CD14-positive monocyte (primary cell): ENCODE results near the gene ANKLE1. TPM values are rescaled to one million over a fixed set of nuclear protein-coding genes. Genes with fewer than 3 reads are reported as not detected.

Experiments
- DNase-seq, 3 donors: peaks; one replicate each; pipeline ENCODE4 v3.0.0-alpha.2; 2011 to 2022
- H2AFZ ChIP-seq: 2 replicates; pipeline ENCODE4 v1.6.0; 2012; ENCODE audit warnings: mild to moderate bottlenecking, low read depth, low read length, inconsistent platforms; ENCODE audit not compliant: insufficient read depth, poor library complexity, severe bottlenecking
- H3K27ac ChIP-seq, 2 donors: 1 replicate in 1 of 2; 2 replicates in 1 of 2; pipeline ENCODE4 v1.5.1; 2012 to 2013; ENCODE audit warnings: low read length in 2 of 2, control low read depth in 1 of 2, inconsistent platforms in 1 of 2, low read depth in 1 of 2, mild to moderate bottlenecking in 1 of 2
- H3K27me3 ChIP-seq, 2 donors: one replicate each; pipeline versions ENCODE4 v1.6.0 to v1.6.1; 2011 to 2013; ENCODE audit warnings: low read length in 2 of 2; ENCODE audit not compliant: control insufficient read depth in 2 of 2, insufficient read depth in 2 of 2
- H3K36me3 ChIP-seq, 2 donors: replicated peaks in 1 of 2; 1 replicate in 1 of 2; 2 replicates in 1 of 2; pipeline versions ENCODE4 v1.5.1 to v1.6.1; 2012 to 2013; ENCODE audit warnings: low read length in 2 of 2, control low read depth in 1 of 2, inconsistent platforms in 1 of 2, mild to moderate bottlenecking in 1 of 2; ENCODE audit not compliant: insufficient read depth in 2 of 2, control insufficient read depth in 1 of 2
- H3K4me1 ChIP-seq, 2 donors: 1 replicate in 1 of 2; 2 replicates in 1 of 2; pipeline versions ENCODE4 v1.5.1 to v1.6.1; 2012 to 2013; ENCODE audit warnings: low read length in 2 of 2, control low read depth in 1 of 2, inconsistent platforms in 1 of 2, mild to moderate bottlenecking in 1 of 2, moderate library complexity in 1 of 2; ENCODE audit not compliant: insufficient read depth in 2 of 2, control insufficient read depth in 1 of 2
- H3K4me2 ChIP-seq: replicated peaks from 2 replicates; pipeline ENCODE3; 2012; ENCODE audit warnings: low read length, moderate library complexity, mild to moderate bottlenecking; ENCODE audit not compliant: poor library complexity, severe bottlenecking; ENCODE audit errors: extremely low read depth
- H3K4me3 ChIP-seq, 3 experiments: fragments of 200-600 bp in 1 of 3; sonication (generic) in 1 of 3; replicated peaks in 1 of 3; 1 replicate in 2 of 3; 2 replicates in 1 of 3; pipeline ENCODE4 v1.5.1; 2011 to 2013; ENCODE audit warnings: low read length in 3 of 3, mild to moderate bottlenecking in 3 of 3, control low read depth in 2 of 3, low read depth in 2 of 3, inconsistent platforms in 1 of 3, moderate library complexity in 1 of 3
- H3K79me2 ChIP-seq: 2 replicates; pipeline ENCODE4 v1.6.0; 2012; ENCODE audit warnings: mild to moderate bottlenecking, control low read depth, inconsistent platforms, low read length, moderate library complexity; ENCODE audit not compliant: insufficient read depth
- H3K9ac ChIP-seq: 2 replicates; pipeline ENCODE4 v1.6.0; 2017; ENCODE audit warnings: low read length, mild to moderate bottlenecking; ENCODE audit not compliant: insufficient read depth, poor library complexity, severe bottlenecking
- H3K9me3 ChIP-seq, 2 donors: replicated peaks in 1 of 2; 1 replicate in 1 of 2; 2 replicates in 1 of 2; pipeline versions ENCODE4 v1.5.1 to v1.6.1; 2012 to 2013; ENCODE audit warnings: low read length in 2 of 2, control low read depth in 1 of 2; ENCODE audit not compliant: control insufficient read depth in 1 of 2, insufficient read depth in 1 of 2
- H4K20me1 ChIP-seq: 2 replicates; pipeline ENCODE4 v1.6.0; 2012; ENCODE audit warnings: mild to moderate bottlenecking, low read length, control low read depth, moderate library complexity; ENCODE audit not compliant: insufficient read depth
- H3K27ac Mint-ChIP-seq, 7 donors: one replicate each; pipeline ENCODE4 v1.8.0; 2020; ENCODE audit warnings: mild to moderate bottlenecking in 7 of 7, mixed read lengths in 7 of 7, moderate library complexity in 6 of 7, inconsistent platforms in 2 of 7
- H3K27me3 Mint-ChIP-seq, 3 donors: one replicate each; pipeline ENCODE4 v1.8.0; 2021 to 2022; ENCODE audit warnings: low read depth in 3 of 3, mild to moderate bottlenecking in 3 of 3, mixed read lengths in 3 of 3, moderate library complexity in 3 of 3, inconsistent platforms in 1 of 3
- H3K36me3 Mint-ChIP-seq, 2 donors: one replicate each; pipeline ENCODE4 v1.8.0; 2020; ENCODE audit warnings: mixed read lengths in 2 of 2, inconsistent platforms in 1 of 2, mild to moderate bottlenecking in 1 of 2
- H3K4me1 Mint-ChIP-seq: one replicate; pipeline ENCODE4 v1.8.0; 2020; ENCODE audit warnings: mild to moderate bottlenecking, mixed read lengths
- H3K4me3 Mint-ChIP-seq, 2 donors: one replicate each; pipeline ENCODE4 v1.8.0; 2020; ENCODE audit warnings: mild to moderate bottlenecking in 2 of 2, mixed read lengths in 2 of 2, moderate library complexity in 1 of 2
- H3K9me3 Mint-ChIP-seq, 7 donors: one replicate each; pipeline ENCODE4 v1.8.0; 2020 to 2022; ENCODE audit warnings: mixed read lengths in 7 of 7, mild to moderate bottlenecking in 6 of 7, moderate library complexity in 6 of 7, inconsistent platforms in 2 of 7
- CTCF ChIP-seq: fragments of 200-600 bp; IDR thresholded peaks from one replicate; pipeline ENCODE4 v1.8.0; 2022; ENCODE audit warnings: antibody characterized with exemption, mild to moderate bottlenecking
- WGBS: methylation state at CpG from one replicate; pipeline ENCODE4 v1.1.5; 2013; ENCODE audit warnings: missing lambda C conversion rate; ENCODE audit not compliant: insufficient coverage; 5-methylcytosine and 5-hydroxymethylcytosine counted together
- intact Hi-C, 2 donors: fragments of 100-400 bp; cut with micrococcal nuclease; formaldehyde crosslinking; loops; one replicate each; pipeline versions ENCODE4 v1.15.0 to v1.15.1; 2023
- polyA plus RNA-seq, 3 donors: library from polyadenylated mRNA; depleted of rRNA in 1 of 3; unstranded in 2 of 3; stranded (reverse) in 1 of 3; fragments of 300-500 nt in 2 of 3; fragments of >200 nt in 1 of 3; fragmentation: Illumina TruSeq in 2 of 3; gene quantifications; 1 replicate in 2 of 3; 2 replicates in 1 of 3; pipeline ENCODE4 v1.2.3, GENCODE V29; 2012 to 2021

ANKLE1 gene
- polyA plus RNA-seq, 3 donors: 1.3 to 8.5 (median 2.2) TPM

- DNase-seq: no peak
- peaks cover 27 to 56% (median 31%) of the 10 kb centered on the region in 3 donors for H3K27me3 Mint-ChIP-seq
- 98% methylated on average over 10 of the region's 17 CpGs for WGBS
- Histone ChIP-seq H3K79me2 (no peaks in the 10 kb centered on the region), H3K27me3 (peaks cover 11 to 31% of the 10 kb centered on the region in 2 donors), H3K9ac (no peak overlapping the region), H3K27ac (no peak overlapping the region), H3K4me3 (no peak overlapping the region), H3K4me1 (peaks cover 21 to 28% of the 10 kb centered on the region in 2 donors), H3K9me3 (peaks cover 0 to 12% of the 10 kb centered on the region in 2 donors), H3K4me2 (no peak overlapping the region), H4K20me1 (peaks cover 45% of the 10 kb centered on the region), H3K36me3 (peaks cover 20 to 27% of the 10 kb centered on the region in 2 donors), H2AFZ (no peak overlapping the region)
- no peak overlapping the region for H3K27ac Mint-ChIP-seq
- H3K36me3 Mint-ChIP-seq: peaks cover 25 to 53% of the 10 kb centered on the region in 2 donors
- H3K4me3 Mint-ChIP-seq: no peak overlapping the region
- H3K4me1 Mint-ChIP-seq: peaks cover 19% of the 10 kb centered on the region
- intact Hi-C loops: no loop called here
- no peak for TF ChIP-seq CTCF
- H3K9me3 Mint-ChIP-seq: peaks cover 0 to 9% (median 6%) of the 10 kb centered on the region in 7 donors
These were observed 44.3 kb downstream of the ANKLE1 start for GRCh38 chr19:17325881-17326594.

- Histone ChIP-seq H3K27me3 (peaks cover 11 to 31% of the 10 kb centered on the region in 2 donors), H3K27ac (no peak overlapping the region), H2AFZ (no peak overlapping the region), H3K4me1 (peaks cover 21 to 28% of the 10 kb centered on the region in 2 donors), H3K4me2 (no peak overlapping the region), H3K79me2 (no peaks in the 10 kb centered on the region), H3K4me3 (no peak overlapping the region), H3K36me3 (peaks cover 15 to 22% of the 10 kb centered on the region in 2 donors), H3K9me3 (peaks cover 0 to 12% of the 10 kb centered on the region in 2 donors), H4K20me1 (peaks cover 43% of the 10 kb centered on the region), H3K9ac (no peak overlapping the region)
- TF ChIP-seq CTCF: no peak
- Mint-ChIP-seq H3K4me1 (peaks cover 19% of the 10 kb centered on the region), H3K36me3 (peaks cover 27 to 53% of the 10 kb centered on the region in 2 donors), H3K9me3 (peaks cover 0 to 9% (median 7%) of the 10 kb centered on the region in 7 donors), H3K4me3 (no peak overlapping the region), H3K27ac (peak overlapping the region in 1 of 7 donors; percentile 6), H3K27me3 (peaks cover 27 to 58% (median 31%) of the 10 kb centered on the region in 3 donors)
- 98% methylated on average over 7 of the region's 11 CpGs for WGBS
- no peak for DNase-seq
- intact Hi-C loops: no loop called here
These were observed 44.9 kb downstream of the ANKLE1 start for GRCh38 chr19:17326595-17326966.
